ENCODE measurements around the gene SLC16A10. TPM values are rescaled to one million over a fixed set of nuclear protein-coding genes. Genes with fewer than 3 reads are reported as not detected.

The SLC16A10 gene
- 1 to 10 TPM in 3 of 4 donors, under 1 TPM in 1; 0.15 to 3.4 (median 1.6) TPM for total RNA-seq

DNA sequence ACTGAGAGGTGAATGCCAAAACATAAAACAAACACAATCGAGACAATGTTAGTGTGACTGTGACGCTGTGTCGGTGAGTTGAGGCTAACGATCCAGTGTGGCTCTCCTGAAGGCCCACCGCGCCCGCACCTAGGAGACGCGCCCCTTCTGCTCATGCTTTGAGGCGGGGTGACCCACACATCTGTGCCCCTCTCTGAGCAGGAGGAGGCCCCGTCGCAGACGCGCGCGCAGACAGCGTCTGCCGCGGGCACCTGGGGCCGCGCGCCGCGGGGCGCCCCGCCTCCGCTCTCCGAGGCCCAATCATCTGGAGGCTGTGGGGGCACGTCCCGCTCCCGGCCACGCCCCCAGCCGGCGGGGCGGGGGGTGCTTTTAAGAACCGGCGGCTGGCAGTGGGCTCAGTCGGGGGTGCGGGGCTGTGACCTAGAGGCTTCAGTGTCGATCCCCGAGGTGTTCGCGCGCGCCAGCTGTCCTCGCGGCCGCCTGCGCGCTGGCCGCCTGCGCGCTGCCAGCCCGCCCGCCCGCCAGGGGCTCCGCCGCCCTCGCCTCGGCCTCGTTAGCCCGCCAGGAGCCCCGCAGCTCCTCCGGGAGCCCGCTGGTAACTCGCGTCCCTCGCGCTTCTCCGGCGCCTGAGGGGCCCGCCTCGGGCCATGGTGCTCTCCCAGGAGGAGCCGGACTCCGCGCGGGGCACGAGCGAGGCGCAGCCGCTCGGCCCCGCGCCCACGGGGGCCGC is at the start of gene SLC16A10:
TSS of gene SLC16A10 (plus strand) at position 398 of the 730 bp plus-strand sequence. CDS start at position 648, 250 bp downstream.
- Histone ChIP-seq H3K4me1 (peaks cover 0 to 23% (median 6%) of the 10 kb centered on the region in 3 donors), H3K4me3 (peak within 1 kb of the TSS; percentile 42 to 79 (median 52)), H3K27me3 (peaks cover 0 to 86% (median 0%) of the 10 kb centered on the region in 4 donors), H3K36me3 (no peaks in the 10 kb centered on the region), H3K27ac (peak within 1 kb of the TSS in 1 of 4 donors; percentile 13), H3K9me3 (no peaks in the 10 kb centered on the region)
- intact Hi-C loops (cut with DNase I), result no loop called here
- peak in 2 of 4 donors; percentile 13 to 45 for TF ChIP-seq POLR2A (IDR thresholded peaks at IDR 0.05)
- TF ChIP-seq, protein P1, sequence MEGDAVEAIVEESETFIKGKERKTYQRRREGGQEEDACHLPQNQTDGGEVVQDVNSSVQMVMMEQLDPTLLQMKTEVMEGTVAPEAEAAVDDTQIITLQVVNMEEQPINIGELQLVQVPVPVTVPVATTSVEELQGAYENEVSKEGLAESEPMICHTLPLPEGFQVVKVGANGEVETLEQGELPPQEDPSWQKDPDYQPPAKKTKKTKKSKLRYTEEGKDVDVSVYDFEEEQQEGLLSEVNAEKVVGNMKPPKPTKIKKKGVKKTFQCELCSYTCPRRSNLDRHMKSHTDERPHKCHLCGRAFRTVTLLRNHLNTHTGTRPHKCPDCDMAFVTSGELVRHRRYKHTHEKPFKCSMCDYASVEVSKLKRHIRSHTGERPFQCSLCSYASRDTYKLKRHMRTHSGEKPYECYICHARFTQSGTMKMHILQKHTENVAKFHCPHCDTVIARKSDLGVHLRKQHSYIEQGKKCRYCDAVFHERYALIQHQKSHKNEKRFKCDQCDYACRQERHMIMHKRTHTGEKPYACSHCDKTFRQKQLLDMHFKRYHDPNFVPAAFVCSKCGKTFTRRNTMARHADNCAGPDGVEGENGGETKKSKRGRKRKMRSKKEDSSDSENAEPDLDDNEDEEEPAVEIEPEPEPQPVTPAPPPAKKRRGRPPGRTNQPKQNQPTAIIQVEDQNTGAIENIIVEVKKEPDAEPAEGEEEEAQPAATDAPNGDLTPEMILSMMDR (IDR thresholded peaks at IDR 0.05), result no peak
- no peak for DNase-seq
- 0 to 3% methylated on average over 3 to 11 of the region's 86 CpGs for WGBS, 2 donors

- intact Hi-C loops (cut with DNase I), result no loop called here
- H3K36me3 ChIP-seq, result no peaks in the 10 kb centered on the region
- DNase-seq, result no peak
These were observed 48.6 kb upstream of the SLC16A10 start for GRCh38 chr6:111038534-111039252.

GRCh38 chr6:111041917-111042316 is 45.4 kb upstream of the SLC16A10 start:
- H3K9me3 ChIP-seq, result no peaks in the 10 kb centered on the region
- H3K27ac ChIP-seq, result no peak overlapping the region
- DNase-seq, result no peak
- H3K4me3 ChIP-seq, result no peak overlapping the region
- TF ChIP-seq, protein P1 (IDR thresholded peaks at IDR 0.05), result no peak
- TF ChIP-seq POLR2A (IDR thresholded peaks at IDR 0.05), result no peak
- no peaks in the 10 kb centered on the region for H3K36me3 ChIP-seq
- intact Hi-C loops (cut with DNase I), result no loop called here
- WGBS, 2 donors, result 85% methylated on average over 4 of the region's 4 CpGs
- H3K27me3 ChIP-seq, result no peaks in the 10 kb centered on the region
- no peaks in the 10 kb centered on the region for H3K4me1 ChIP-seq

More at GRCh38 chr6:111038534-111039252, 48.6 kb upstream of the SLC16A10 start:
- H3K27me3 ChIP-seq, result no peaks in the 10 kb centered on the region
- no peak overlapping the region for H3K27ac ChIP-seq
- 88 to 89% methylated on average over 6 of the region's 6 CpGs for WGBS, 2 donors
- no peak overlapping the region for H3K4me3 ChIP-seq
- H3K4me1 ChIP-seq, result no peaks in the 10 kb centered on the region
- TF ChIP-seq, protein P1 (IDR thresholded peaks at IDR 0.05), result no peak
- TF ChIP-seq POLR2A (IDR thresholded peaks at IDR 0.05), result no peak
- H3K9me3 ChIP-seq, result no peaks in the 10 kb centered on the region

- no peak for DNase-seq
- intact Hi-C loops (cut with DNase I), result no loop called here
- no peak overlapping the region for H3K27ac ChIP-seq
- H3K4me1 ChIP-seq, result no peaks in the 10 kb centered on the region
- WGBS, 2 donors, result 89 to 94% methylated on average over 8 of the region's 8 CpGs
- no peaks in the 10 kb centered on the region for H3K36me3 ChIP-seq
- no peaks in the 10 kb centered on the region for H3K27me3 ChIP-seq
- H3K9me3 ChIP-seq, result no peaks in the 10 kb centered on the region
- TF ChIP-seq, protein P1 (IDR thresholded peaks at IDR 0.05), result no peak
- TF ChIP-seq POLR2A (IDR thresholded peaks at IDR 0.05), result no peak
- H3K4me3 ChIP-seq, result no peak overlapping the region
These were observed 40.1 kb upstream of the SLC16A10 start for GRCh38 chr6:111047244-111047643.
